GM18526 (cell line): ENCODE results near the gene ZNF214.

Experiments
- POLR2A ChIP-seq: IDR thresholded peaks from 3 replicates; pipeline ENCODE4 v1.6.1; 2011; ENCODE audit not compliant: insufficient read length; ENCODE audit errors: extremely low read depth

The ZNF214 gene

DNA sequence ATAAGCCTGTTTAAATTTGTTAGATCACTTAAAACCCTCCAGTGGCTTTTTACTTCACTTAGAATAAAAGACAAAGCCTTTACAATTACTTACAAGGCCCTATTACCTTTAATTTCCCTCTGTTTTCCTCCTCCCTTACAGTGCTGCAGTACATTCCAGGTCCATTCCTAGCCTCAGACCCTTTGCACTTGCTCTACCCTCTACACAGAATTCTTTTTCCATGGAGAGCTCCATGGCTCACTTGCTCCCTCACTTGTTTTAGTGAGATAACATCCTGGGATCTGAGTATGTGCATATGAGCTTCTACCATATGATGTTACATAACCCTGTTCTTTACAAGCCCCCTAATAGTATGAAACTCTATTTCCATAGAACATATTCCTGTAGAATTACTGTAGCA lies 24.4 kb downstream of the ZNF214 start:
- TF ChIP-seq POLR2A, result no peak

DNA sequence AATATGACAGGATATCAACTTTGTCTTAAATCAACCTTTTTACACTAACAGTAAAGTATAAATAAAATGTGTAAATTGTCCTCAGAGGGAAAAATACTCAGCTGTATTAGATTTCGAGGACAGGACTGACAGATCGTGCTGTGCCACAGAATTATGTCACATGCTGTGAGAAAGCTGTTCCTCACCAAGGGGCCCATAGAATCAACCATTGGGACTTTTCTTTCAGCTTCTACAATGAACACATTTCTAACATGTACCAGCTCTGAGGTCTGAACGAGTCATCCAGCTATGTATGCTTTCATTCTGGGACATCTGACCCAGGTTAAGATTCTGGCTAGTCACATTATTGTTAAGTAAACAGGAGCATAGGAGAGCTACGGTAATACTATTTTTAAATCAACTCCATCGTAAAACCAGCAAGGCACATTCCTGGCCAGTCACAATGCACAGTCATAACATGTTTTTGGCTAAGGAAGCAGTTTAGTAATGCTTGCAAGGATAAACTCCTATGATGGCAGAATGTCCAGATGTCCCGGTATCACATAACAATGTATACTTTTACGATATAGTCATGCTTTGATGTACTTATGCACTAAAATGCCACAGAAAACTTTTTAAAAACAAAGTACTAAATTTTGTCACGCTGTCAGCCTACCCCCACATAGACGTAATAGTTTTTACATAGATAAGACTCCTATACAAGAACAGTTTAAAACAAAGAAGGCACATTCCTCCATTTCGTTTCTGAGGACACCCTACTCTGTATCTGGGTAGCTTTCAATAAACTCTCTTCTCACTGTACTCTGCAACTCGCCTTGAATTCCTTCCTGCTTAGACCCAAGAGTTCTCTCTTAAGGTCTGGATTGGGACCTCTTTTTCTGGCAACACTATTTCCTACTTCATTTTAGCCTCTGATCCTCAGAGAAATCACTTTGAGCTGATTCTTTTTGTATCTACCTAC lies 27.4 kb downstream of the ZNF214 start:
- no peak for TF ChIP-seq POLR2A

DNA sequence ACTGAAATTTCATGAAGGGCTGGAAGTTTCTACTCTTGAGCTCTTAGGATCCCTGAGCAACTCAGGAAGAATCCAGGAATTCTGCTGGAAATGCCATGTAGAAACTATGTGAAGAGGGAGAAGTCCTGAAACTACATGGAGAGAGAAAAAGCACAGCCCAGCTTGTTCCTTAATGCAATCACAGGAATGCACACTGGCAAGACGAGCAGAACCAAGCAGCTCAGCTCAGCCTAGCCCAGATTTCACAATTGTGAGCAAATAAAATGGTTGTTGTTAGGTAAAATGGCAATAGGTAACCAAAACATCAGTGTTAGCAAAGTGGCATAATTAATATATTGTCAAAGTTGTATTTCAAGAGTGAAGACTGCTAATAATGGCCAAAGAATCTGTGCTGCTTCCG lies 28.1 kb downstream of the ZNF214 start:
- TF ChIP-seq POLR2A, result no peak

DNA sequence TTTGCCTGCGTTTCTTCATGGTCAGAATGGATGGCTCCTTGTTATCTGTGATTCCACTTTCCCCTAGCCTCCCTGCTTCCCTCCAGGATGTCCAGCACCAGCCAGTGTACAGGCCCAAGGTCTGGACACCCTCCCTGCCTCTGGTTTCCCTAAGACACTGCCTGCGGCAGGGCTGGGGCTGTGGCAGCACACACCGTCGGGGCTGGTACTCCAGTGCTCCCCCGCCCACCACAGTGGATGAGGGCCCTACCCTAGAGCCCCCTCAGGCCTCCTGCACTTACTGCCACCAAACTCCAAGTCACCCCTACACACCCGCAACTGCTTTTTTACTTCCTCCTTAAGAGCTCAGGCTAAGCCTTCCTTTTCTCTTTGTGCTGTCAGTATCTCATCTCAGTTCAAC lies 28.9 kb downstream of the ZNF214 start:
- TF ChIP-seq POLR2A, result no peak

DNA sequence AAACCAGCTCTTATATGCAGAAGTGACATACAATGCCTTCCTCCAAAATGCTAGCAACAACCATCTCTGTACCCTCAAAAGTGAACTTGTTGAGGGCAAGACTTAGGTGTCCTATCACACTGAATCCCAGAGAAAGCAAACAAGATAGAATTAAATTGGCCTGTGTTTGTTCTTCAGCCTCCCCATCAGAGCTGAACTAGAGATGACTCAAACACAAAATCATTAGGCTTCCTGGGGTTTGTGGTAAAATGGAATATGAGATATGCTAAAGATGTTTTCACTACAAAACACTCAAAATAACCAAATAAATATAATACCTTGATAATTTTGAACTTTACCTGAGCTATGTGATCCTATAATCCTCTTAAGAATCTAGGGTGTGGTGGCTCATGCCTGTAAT lies 31.6 kb downstream of the ZNF214 start:
- TF ChIP-seq POLR2A, result no peak

DNA sequence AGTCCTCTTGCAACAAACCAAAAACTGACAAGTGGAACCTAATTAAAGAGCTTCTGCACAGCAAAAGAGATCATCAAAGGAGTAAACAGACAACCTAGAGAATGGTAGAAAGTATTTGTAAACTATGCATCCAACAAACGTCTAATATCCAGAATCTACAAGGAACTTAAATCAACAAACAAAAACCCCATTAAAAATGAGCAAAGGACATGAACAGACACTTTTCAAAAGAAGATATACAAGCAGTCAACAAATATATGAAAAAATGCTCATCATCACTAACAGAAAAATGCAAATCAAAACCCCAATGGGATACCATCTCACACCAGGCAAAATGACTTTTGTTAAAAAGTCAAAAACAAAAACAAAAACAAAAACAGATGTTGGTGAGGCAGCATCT lies 33.7 kb downstream of the ZNF214 start:
- no peak for TF ChIP-seq POLR2A

DNA sequence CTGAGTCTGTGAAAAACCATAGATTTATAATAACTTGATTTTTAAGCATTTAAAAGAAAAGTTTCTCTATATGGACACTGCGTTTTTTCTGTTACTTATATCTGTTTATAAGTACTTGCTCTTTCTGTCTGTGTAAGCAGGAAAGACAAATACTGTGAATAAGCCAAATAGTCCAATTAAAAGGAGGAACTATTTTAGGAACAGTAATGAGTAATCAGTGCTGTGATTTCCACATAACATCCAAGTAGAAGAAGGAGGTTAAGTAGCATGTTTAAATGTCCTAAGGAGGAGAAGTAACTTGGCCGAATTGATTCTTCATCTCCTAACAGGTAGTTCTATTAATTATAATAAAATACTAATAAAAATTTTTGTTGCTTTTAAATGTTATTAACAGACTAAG lies 40.8 kb downstream of the ZNF214 start:
- no peak for TF ChIP-seq POLR2A

DNA sequence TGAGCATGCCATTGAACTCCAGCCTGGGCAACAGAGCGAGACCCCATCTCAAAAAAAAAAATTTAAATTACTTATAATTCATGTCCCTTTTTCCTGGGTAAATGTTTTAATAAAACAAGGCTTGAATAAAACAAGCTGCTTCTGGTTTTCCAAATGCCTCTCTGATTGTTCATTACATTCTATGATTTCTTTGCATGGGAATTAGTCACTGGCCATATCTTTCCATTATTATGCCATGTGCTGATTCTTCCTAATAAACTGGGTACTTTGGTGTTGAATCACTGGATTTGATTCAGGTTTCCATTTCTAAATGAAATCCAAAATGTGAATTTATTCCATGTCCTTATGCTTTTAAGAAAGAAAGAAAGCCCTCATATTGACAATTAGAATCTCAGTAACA lies 51.3 kb downstream of the ZNF214 start:
- TF ChIP-seq POLR2A, result no peak

DNA sequence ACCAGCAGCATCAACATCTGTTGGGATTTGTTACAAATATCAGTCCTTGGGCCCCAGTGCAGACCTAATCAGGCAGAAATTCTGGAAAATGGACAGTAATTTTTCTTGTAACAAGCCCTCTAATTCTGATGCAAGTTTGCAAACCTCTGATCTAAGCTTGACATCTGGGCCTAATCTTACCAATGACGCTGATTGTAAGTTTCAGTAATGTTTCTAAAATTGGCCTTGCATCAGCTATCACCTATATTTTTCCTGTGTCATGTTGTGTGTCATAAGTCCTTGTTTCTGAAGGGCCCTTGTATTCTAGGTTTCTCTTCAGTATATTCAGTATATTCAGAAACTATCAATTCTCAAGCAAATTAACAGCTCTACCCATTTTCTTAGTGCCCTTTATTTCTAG lies 57.5 kb downstream of the ZNF214 start:
- TF ChIP-seq POLR2A, result no peak

DNA sequence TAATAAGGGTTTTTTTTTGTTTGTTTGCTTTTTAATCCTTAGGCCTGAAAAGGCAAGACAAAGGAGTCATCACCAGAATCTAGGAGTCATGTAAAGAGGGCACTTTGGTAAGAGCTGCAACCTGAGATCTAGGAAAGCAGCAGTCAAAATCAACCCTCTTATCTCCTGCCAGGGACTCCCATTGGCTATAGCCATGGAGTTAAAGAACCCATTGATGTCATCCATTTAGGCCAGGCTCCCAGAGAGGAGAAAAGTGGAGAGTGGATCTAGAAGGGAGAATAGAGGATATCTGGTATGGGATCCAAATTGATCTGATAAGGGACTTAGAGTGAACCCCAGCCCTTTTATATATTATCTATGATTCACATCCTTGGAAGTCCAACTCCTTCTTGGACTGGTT lies 58.0 kb downstream of the ZNF214 start:
- no peak for TF ChIP-seq POLR2A
